ENCODE data around the gene FOXD2.

GRCh38 chr1:47409311-47410067 lies 28.4 kb upstream of the FOXD2 start:
- TF ChIP-seq CTCF (IDR thresholded peaks at IDR 0.05) (no peak), ZFX (IDR thresholded peaks at IDR 0.05; ENCODE audit: borderline replicate concordance) (no peak)
